Activated CD8-positive, alpha-beta T cell treated with anti-CD3 and anti-CD28 coated beads for 36 hours (primary cell): Measurements from ENCODE around the gene B4GALNT1. TPM values are rescaled to one million over a fixed set of nuclear protein-coding genes. Genes with fewer than 3 reads are reported as not detected.
"Not testable (repeated sequence)": the region's sequence is repeated elsewhere in the genome, so short reads cannot be mapped to it uniquely, and the experiment has no call there.

Source experiments
- ATAC-seq: fragments of 200-7000 bp; cut with Tn5 transposase; one replicate; pipeline ENCODE4 v1.10.0; 2021; ENCODE audit warnings: mild to moderate bottlenecking, moderate library complexity
- CTCF ChIA-PET: fragments of 350-600 bp; sonication (Branson Sonifier 250); formaldehyde crosslinking; loops from one replicate; lab custom pipeline; 2021; ENCODE audit warnings: antibody characterized with exemption; lab: Charles Lee
- POLR2A ChIA-PET: fragments of 350-600 bp; sonication (Branson Sonifier 250); formaldehyde crosslinking; loops from one replicate; lab custom pipeline; 2021; ENCODE audit warnings: antibody characterized with exemption; lab: Charles Lee
- DNase-seq: peaks from one replicate; pipeline ENCODE4 v3.0.0-alpha.2; 2020
- H3K27ac Mint-ChIP-seq: one replicate; pipeline ENCODE4 v1.8.0; 2021; ENCODE audit warnings: mild to moderate bottlenecking, mixed read lengths
- H3K27me3 Mint-ChIP-seq: one replicate; pipeline ENCODE4 v1.8.0; 2021; ENCODE audit warnings: mixed read lengths
- H3K36me3 Mint-ChIP-seq: one replicate; pipeline ENCODE4 v1.8.0; 2021; ENCODE audit warnings: low read depth, mixed read lengths
- H3K4me1 Mint-ChIP-seq: one replicate; pipeline ENCODE4 v1.8.0; 2021; ENCODE audit warnings: low read depth, mixed read lengths
- H3K4me3 Mint-ChIP-seq: one replicate; pipeline ENCODE4 v1.8.0; 2021; ENCODE audit warnings: mild to moderate bottlenecking, moderate library complexity, mixed read lengths
- H3K9me3 Mint-ChIP-seq: one replicate; pipeline ENCODE4 v1.8.0; 2021; ENCODE audit warnings: mixed read lengths
- CTCF ChIP-seq: fragments of 200-600 bp; IDR thresholded peaks from one replicate; pipeline ENCODE4 v1.8.0; 2022; ENCODE audit warnings: antibody characterized with exemption, mild to moderate bottlenecking
- intact Hi-C: fragments of 100-400 bp; cut with micrococcal nuclease; formaldehyde crosslinking; loops from one replicate; pipeline ENCODE4 v1.10.0; 2022
- total RNA-seq, 2 experiments: library from RNA; stranded (reverse); gene quantifications; one replicate each; pipeline ENCODE4 v1.2.3, GENCODE V29; 2021

B4GALNT1 gene
- total RNA-seq, 2 experiments from 2014 or later: 0.61 to 1.4 TPM

DNA sequence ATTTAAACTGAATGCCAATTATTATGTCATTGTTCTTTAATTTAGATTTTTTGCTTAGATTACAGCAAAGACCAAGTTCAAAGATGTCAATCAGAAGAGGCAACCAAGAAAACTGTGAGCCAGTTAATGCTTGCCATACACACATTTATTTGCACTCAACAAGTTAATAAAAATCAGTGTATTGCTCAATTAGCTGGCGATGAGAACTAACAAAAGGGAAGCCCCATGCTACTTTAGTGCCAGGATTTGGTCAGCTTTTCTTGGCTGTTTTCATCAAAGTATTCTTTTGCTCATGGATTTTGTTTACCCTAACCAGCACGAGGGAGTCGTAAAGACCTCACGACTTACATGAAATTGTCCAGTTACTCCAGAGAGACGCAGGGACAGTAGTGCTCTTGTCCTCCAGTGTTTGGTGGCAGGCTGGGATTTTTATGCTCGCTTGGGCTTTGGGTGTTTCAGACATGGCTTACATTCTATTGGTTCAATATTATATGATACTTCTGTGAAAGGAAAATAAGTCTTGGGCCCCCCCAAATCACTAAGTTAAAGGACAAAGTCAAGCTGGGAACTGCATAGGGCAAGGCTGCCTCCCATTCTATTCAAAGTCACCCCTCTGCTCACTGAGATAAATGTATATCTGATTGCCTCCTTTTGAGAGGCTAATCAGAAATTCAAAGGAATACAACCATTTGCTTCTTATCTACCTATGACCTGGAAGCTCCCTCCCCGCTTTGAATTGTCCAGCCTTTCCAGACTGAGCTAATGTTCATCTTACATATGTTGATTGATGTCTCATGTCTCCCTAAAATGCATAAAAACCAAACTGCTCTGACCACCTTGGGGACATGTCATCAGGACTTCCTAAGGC is 7.4 kb upstream of the B4GALNT1 start:
- intact Hi-C loops: no loop called here
- no peak for TF ChIP-seq CTCF
- CTCF ChIA-PET: interaction anchor here (0.6 to 2.1 kb wide), 6 partner anchors 13 to 148 kb away, joined by 3 to 6 read pairs (median 4); partner anchors contain the start of genes ARHGEF25 and OS9

DNA sequence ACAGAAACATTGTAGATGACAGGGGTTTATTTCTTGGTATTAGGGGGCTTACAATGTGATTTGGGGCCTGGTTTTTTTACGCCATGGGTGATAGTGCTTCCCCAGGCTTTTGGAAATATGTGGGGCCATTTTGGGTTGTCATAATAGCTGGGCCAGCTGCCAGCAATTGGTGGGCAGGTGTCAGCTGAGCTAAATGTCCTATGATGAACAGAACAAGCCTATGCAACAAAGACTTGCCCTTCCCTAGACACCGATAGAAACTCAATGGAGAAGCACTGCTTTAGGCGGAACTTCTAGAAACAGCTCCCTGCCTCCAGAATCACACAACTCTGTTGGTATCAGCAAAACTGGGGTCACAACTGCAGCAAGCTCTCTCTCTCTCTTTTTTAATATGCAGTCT is 5.1 kb upstream of the B4GALNT1 start:
- no peak for TF ChIP-seq CTCF

More for the DNA sequence above, 7.4 kb upstream of the B4GALNT1 start:
- no peak for DNase-seq
- H3K9me3 Mint-ChIP-seq: peaks cover 2% of the 10 kb centered on the region
- H3K27me3 Mint-ChIP-seq: peaks cover 5% of the 10 kb centered on the region
- POLR2A ChIA-PET: interaction anchor here (0.8 kb wide), 1 partner anchor 13 kb away, joined by 3 read pairs; no protein-coding TSS in a partner anchor
- H3K4me1 Mint-ChIP-seq: no peaks in the 10 kb centered on the region
- no peak for ATAC-seq
- no peak overlapping the region for H3K4me3 Mint-ChIP-seq
- no peak overlapping the region for H3K27ac Mint-ChIP-seq
- peaks cover 1% of the 10 kb centered on the region for H3K36me3 Mint-ChIP-seq

DNA sequence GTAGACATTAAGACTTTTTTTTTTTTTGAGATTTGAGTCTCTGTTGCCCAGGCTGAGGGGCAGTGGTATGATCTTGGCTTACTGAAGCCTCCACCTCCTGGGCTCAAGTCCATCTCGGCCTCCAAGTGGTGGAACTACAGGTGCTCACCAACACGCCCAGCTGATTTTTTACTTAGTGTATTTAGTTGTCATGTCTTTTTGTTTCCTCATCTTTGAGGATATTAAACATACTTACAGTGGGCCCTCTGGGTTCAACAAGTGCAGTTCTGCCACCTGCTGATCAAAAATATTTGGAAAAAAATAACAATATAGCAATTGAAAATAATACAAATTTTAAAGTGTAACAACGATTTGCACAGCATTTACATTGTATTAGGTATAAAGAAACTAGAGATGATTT is 4.4 kb upstream of the B4GALNT1 start:
- Mint-ChIP-seq H3K4me1 (peaks cover 6% of the 10 kb centered on the region), H3K27me3 (peaks cover 18% of the 10 kb centered on the region), H3K27ac (no peak overlapping the region), H3K9me3 (no peaks in the 10 kb centered on the region), H3K4me3 (no peak overlapping the region), H3K36me3 (no peaks in the 10 kb centered on the region)
- no peak for DNase-seq
- intact Hi-C loops: no loop called here
- POLR2A ChIA-PET: interaction anchor here (0.6 kb wide), 1 partner anchor 209 kb away, joined by 3 read pairs; the partner anchor contains the start of gene CTDSP2
- no peak for ATAC-seq
- CTCF ChIA-PET: interaction anchor here (0.6 to 1.3 kb wide), 3 partner anchors 10 to 16 kb away, joined by 3 to 12 read pairs (median 5); no protein-coding TSS in a partner anchor
- no peak for TF ChIP-seq CTCF

More for the DNA sequence above, 5.1 kb upstream of the B4GALNT1 start:
- Mint-ChIP-seq H3K36me3 (no peaks in the 10 kb centered on the region), H3K27me3 (peaks cover 17% of the 10 kb centered on the region), H3K4me1 (peaks cover 5% of the 10 kb centered on the region), H3K9me3 (no peaks in the 10 kb centered on the region), H3K4me3 (no peak overlapping the region), H3K27ac (no peak overlapping the region)
- intact Hi-C loops: no loop called here
- DNase-seq (no peak), ATAC-seq (no peak)
- ChIA-PET CTCF (interaction anchor here (0.6 to 1.3 kb wide), 5 partner anchors 10 to 912 kb away, joined by 3 to 12 read pairs (median 5); no protein-coding TSS in a partner anchor), POLR2A (no interaction called here)

- H3K27ac Mint-ChIP-seq, H3K4me3 Mint-ChIP-seq, DNase-seq, H3K9me3 Mint-ChIP-seq, H3K4me1 Mint-ChIP-seq, intact Hi-C loops, ATAC-seq, H3K36me3 Mint-ChIP-seq: not testable (repeated sequence)
- ChIA-PET CTCF (interaction anchor here (0.6 to 1.3 kb wide), 2 partner anchors 14 to 16 kb away, joined by 3 to 5 read pairs; no protein-coding TSS in a partner anchor), POLR2A (interaction anchor here (0.6 kb wide), 1 partner anchor 210 kb away, joined by 3 read pairs; the partner anchor contains the start of gene CTDSP2)
- H3K27me3 Mint-ChIP-seq: peaks cover 21% of the 10 kb centered on the region
These were observed 3.7 kb upstream of the B4GALNT1 start for GRCh38 chr12:57636731-57637130.

- Mint-ChIP-seq H3K4me3 (peak overlapping the region; percentile 48), H3K27ac (no peak overlapping the region), H3K27me3 (peaks cover 59% of the 10 kb centered on the region), H3K9me3 (no peaks in the 10 kb centered on the region), H3K36me3 (no peaks in the 10 kb centered on the region), H3K4me1 (peaks cover 15% of the 10 kb centered on the region)
- POLR2A ChIA-PET: no interaction called here
- ATAC-seq (peak; percentile 34), DNase-seq (peak; percentile 43)
- CTCF ChIA-PET: interaction anchor here (0.7 to 4.9 kb wide), 11 partner anchors 10 to 110 kb away, joined by 3 to 28 read pairs (median 5); no protein-coding TSS in a partner anchor
- intact Hi-C loops: no loop called here
- no peak for TF ChIP-seq CTCF
These were observed 686 bp downstream of the B4GALNT1 start for GRCh38 chr12:57632073-57632957.
